Nephron (organoid): Measurements from ENCODE around the gene PLA2G4B.
A peak's percentile ranks its signal among the peaks of the same experiment; 100 is the strongest.

Experiments
- H3K27ac Mint-ChIP-seq, 3 experiments: 2 replicates each; pipeline ENCODE4 v1.8.0; 2020; ENCODE audit warnings: mixed read lengths in 3 of 3, mild to moderate bottlenecking in 2 of 3, moderate library complexity in 1 of 3
- H3K27me3 Mint-ChIP-seq: 2 replicates; pipeline ENCODE4 v1.8.0; 2021; ENCODE audit warnings: low read depth, mild to moderate bottlenecking, moderate library complexity, mixed read lengths
- H3K36me3 Mint-ChIP-seq: 2 replicates; pipeline ENCODE4 v1.8.0; 2020; ENCODE audit warnings: low read depth, mixed read lengths
- H3K4me1 Mint-ChIP-seq: 2 replicates; pipeline ENCODE4 v1.8.0; 2020; ENCODE audit warnings: mixed read lengths
- H3K4me3 Mint-ChIP-seq, 3 experiments: 2 replicates each; pipeline ENCODE4 v1.8.0; 2020; ENCODE audit warnings: mild to moderate bottlenecking in 3 of 3, mixed read lengths in 3 of 3, moderate library complexity in 2 of 3
- H3K9me3 Mint-ChIP-seq: 2 replicates; pipeline ENCODE4 v1.8.0; 2020; ENCODE audit warnings: mixed read lengths
- TF ChIP-seq, protein P1 (sequence below), 3 experiments: fragments of 200-600 bp; sonication (generic); IDR thresholded peaks; one replicate each; pipeline ENCODE4 v1.5.0; 2021; ENCODE audit warnings: antibody characterized with exemption in 3 of 3; ENCODE audit not compliant: unreplicated experiment in 3 of 3

Gene PLA2G4B

DNA sequence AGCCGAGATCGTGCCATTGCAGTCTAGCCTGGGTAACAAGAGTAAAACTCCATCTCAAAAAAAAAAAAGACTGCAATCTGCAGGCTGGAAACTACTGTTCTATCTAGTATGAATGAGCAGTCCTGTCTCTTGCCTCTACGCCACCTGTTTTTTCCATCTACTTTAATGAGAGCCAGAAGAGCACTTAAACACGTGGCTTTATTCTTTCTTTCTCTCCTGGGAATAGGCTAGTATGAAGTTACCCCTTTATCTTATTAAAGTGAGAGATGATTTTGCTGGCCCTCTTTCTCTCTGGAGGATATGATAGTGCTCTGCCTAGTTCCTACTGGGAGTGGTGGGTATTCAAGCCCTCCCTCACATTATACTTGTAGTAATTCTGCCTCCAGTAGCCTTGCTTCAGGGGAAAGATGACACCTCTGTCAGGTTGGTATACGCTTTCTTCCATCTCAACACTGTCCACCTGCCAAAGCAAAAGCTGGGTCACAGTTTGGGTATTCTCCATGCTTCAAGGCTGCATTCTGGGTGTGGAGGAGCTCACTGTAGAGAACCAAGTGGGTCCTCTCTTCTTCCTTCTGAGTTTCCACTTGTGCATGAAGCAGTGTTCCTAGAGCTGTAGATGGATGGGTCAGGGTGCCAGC, 46.5 kb upstream of the PLA2G4B start:
- Mint-ChIP-seq H3K36me3 (no peaks in the 10 kb centered on the region), H3K27ac (peak overlapping the region; percentile 5 to 44 (median 16)), H3K9me3 (no peaks in the 10 kb centered on the region)

DNA sequence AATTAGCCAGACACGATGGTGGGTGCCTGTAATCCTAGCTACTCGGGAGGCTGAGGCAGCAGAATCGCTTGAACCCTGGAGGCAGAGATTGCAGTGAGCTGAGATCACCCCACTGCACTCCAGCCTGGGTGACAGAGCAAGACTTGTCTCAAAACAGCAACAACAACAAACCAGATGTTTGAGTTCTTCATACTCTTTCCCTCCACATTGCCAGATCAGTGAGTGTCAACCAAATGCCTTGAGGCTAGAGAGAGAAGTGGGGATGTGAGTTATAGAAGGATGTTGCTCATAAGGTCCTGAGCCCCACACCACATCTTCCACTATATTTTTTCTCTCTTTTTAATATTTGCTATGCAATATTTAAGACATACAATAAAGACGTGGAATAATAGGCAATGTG, 44.6 kb upstream of the PLA2G4B start:
- H3K4me3 Mint-ChIP-seq = no peak overlapping the region
- no peaks in the 10 kb centered on the region for H3K27me3 Mint-ChIP-seq
- peak overlapping the region in 2 of 3 experiments; percentile 49 to 58 for H3K27ac Mint-ChIP-seq
- H3K9me3 Mint-ChIP-seq = no peaks in the 10 kb centered on the region
- H3K36me3 Mint-ChIP-seq = no peaks in the 10 kb centered on the region
- TF ChIP-seq, protein P1, sequence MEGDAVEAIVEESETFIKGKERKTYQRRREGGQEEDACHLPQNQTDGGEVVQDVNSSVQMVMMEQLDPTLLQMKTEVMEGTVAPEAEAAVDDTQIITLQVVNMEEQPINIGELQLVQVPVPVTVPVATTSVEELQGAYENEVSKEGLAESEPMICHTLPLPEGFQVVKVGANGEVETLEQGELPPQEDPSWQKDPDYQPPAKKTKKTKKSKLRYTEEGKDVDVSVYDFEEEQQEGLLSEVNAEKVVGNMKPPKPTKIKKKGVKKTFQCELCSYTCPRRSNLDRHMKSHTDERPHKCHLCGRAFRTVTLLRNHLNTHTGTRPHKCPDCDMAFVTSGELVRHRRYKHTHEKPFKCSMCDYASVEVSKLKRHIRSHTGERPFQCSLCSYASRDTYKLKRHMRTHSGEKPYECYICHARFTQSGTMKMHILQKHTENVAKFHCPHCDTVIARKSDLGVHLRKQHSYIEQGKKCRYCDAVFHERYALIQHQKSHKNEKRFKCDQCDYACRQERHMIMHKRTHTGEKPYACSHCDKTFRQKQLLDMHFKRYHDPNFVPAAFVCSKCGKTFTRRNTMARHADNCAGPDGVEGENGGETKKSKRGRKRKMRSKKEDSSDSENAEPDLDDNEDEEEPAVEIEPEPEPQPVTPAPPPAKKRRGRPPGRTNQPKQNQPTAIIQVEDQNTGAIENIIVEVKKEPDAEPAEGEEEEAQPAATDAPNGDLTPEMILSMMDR (IDR thresholded peaks at IDR 0.05; ENCODE audit: unreplicated experiment in 3 of 3) = no peak
- H3K4me1 Mint-ChIP-seq = peaks cover 65% of the 10 kb centered on the region

More for the DNA sequence above, 46.5 kb upstream of the PLA2G4B start:
- Mint-ChIP-seq H3K4me3 (no peak overlapping the region), H3K4me1 (peaks cover 62% of the 10 kb centered on the region), H3K27me3 (no peaks in the 10 kb centered on the region)
- TF ChIP-seq, protein P1 (IDR thresholded peaks at IDR 0.05; ENCODE audit: unreplicated experiment in 3 of 3) = no peak

DNA sequence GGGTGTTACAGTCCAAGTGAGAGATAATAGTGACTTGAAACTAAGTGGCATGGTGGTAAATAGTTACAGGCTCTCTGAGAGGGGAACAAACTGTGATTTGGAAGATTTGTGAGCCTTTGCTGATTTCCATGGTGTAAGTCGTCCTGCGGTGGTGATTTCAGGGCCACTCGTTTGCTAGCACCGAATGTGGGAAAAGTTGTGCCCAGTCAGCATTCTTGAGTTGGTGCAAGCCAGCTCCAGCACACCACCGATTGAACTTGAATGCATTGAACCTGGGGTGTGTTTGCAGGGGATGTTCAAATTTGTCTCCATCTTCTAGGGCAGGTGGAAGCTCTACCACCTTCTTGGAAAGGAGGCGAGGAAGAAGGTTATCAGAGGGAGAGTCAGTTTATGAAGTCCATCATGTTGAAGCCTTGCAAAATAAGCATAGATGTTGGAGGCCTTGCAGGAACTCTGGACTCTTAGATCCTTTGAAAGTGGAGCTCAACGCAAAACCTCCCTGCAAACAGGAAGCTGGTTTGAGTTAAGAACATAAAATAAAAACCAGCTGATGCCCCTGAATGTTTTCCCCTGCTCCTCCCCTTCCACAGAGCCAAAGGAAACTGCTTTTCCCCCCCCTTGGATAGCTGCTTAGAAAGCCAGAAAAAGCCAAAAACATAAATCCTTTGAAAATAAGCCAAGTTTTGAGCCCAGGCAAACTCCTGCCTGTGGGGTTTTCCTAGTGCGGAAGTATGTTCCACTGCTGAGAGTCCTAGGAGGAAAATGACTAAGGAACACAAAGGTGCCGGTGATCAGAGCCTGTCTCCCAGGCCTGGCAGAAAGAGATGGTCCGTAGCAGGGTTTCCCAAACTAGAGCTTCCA, 42.4 kb upstream of the PLA2G4B start:
- Mint-ChIP-seq H3K27ac (peak overlapping the region; percentile 92 to 98 (median 93)), H3K4me3 (no peak overlapping the region), H3K4me1 (peaks cover 50% of the 10 kb centered on the region), H3K9me3 (no peaks in the 10 kb centered on the region), H3K36me3 (peaks cover 17% of the 10 kb centered on the region), H3K27me3 (no peaks in the 10 kb centered on the region)
- TF ChIP-seq, protein P1 (IDR thresholded peaks at IDR 0.05; ENCODE audit: unreplicated experiment in 3 of 3) = no peak

DNA sequence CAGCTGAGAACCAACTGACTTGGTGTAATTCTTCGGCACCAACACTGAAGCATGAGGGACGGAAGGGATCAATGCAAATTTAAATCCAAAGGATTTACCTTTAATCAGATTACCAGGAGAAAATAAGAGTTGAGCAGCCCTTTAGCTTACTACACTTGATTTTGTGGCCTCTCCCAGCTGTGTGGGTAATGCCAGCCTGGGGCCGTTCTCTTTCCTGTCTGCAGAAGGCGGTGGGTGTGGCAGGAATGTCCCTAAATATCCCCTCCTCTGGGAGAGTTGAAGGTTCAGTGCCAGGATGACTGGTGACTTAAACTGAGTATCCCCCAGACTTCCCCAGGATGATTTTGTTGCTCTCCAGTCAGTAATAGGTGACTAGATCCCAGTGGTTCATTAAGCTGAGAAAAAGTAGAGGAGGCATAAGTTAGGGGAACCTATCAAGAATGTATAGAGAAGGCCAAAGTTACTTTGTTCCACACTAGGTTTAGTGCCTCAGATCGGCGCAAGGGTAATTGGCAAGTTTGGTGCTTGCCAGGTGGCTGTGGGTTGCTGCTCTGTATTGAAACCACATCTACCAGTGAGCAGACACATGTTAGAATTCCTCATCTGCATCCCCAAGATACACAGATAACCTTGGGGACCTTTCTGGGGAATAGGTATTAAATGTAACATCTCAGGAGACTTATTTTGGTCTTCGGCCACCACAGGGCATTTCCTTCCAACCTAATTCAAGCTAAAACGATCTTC, 41.3 kb upstream of the PLA2G4B start:
- peak overlapping the region; percentile 9 to 98 (median 93) for H3K27ac Mint-ChIP-seq
- TF ChIP-seq, protein P1 (IDR thresholded peaks at IDR 0.05; ENCODE audit: unreplicated experiment in 3 of 3) = no peak
- peaks cover 20% of the 10 kb centered on the region for H3K36me3 Mint-ChIP-seq
- no peaks in the 10 kb centered on the region for H3K9me3 Mint-ChIP-seq
- H3K4me3 Mint-ChIP-seq = no peak overlapping the region
- H3K27me3 Mint-ChIP-seq = no peaks in the 10 kb centered on the region
- peaks cover 38% of the 10 kb centered on the region for H3K4me1 Mint-ChIP-seq

DNA sequence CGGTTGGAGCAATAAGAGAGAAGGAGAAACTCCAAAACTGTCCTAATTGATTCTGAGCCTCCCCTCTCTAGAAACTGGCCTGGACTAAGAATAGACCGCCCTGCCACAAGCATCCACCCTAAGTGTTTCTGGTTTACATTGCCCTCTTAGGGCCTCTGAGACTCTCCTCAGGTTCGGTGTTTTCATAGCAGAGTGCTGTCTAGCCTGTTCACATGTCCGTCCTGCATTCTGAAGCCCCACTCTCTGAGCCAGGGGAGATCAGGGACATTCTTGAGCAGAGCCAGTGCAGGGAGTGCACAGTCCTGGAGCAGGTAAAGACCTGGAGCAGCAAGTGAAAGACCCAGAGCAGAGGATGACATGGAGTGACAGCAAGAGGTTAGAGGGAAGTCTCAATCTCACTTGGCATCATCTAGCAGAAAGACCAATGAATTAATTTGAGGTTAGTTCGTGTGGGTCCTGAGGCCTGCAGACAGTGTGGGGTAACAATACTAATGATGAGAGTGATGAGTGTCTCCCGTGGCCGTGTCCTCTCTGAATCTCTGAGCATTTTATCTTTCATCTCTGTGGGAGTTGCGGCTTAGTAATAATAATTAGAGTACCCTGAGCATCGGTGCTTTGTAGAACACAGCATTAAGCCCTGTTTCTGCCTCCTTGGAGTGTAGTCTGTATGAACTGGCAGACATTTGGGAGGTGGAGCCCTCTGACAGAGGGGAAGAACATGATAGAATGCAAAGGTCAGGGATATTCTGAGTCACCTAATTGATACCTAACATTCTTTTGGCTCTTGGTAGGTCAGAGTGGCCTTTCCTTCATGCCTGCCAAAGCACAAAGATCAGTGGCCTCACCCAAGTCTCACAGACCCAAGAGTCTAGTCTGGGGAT, 39.8 kb upstream of the PLA2G4B start:
- H3K4me1 Mint-ChIP-seq = peaks cover 33% of the 10 kb centered on the region
- TF ChIP-seq, protein P1 (IDR thresholded peaks at IDR 0.05; ENCODE audit: unreplicated experiment in 3 of 3) = no peak
- no peaks in the 10 kb centered on the region for H3K9me3 Mint-ChIP-seq
- no peaks in the 10 kb centered on the region for H3K27me3 Mint-ChIP-seq
- no peak overlapping the region for H3K4me3 Mint-ChIP-seq
- H3K27ac Mint-ChIP-seq = peak overlapping the region in 2 of 3 experiments; percentile 27
- peaks cover 20% of the 10 kb centered on the region for H3K36me3 Mint-ChIP-seq
